Stimulated activated naive B cell treated with anti-CD40 and anti-IgM and Interleukin-4, amounts not matched to agents 10 μg/mL and 1 μg/mL and 100 μg/mL, for 72 hours (primary cell): ENCODE data around the gene AFF3.
"Not testable (repeated sequence)": the region's sequence is repeated elsewhere in the genome, so short reads cannot be mapped to it uniquely, and the experiment has no call there.

Experiments used
- ATAC-seq, 2 donors: fragments of 150-1000 bp; cut with Tn5 transposase; replicated peaks; 2 replicates each; pipeline ENCODE4 v1.10.0; 2021; ENCODE audit warnings: moderate library complexity in 1 of 2
- DNase-seq: peaks from one replicate; pipeline ENCODE4 v3.0.0; 2021
- H3K27ac Mint-ChIP-seq: one replicate; pipeline ENCODE4 v1.8.0; 2022; ENCODE audit warnings: mild to moderate bottlenecking, mixed read lengths
- H3K27me3 Mint-ChIP-seq, 2 donors: one replicate each; pipeline ENCODE4 v1.8.0; 2022; ENCODE audit warnings: mixed read lengths in 2 of 2
- H3K36me3 Mint-ChIP-seq, 2 donors: one replicate each; pipeline ENCODE4 v1.8.0; 2022; ENCODE audit warnings: mixed read lengths in 2 of 2, mild to moderate bottlenecking in 1 of 2
- H3K4me1 Mint-ChIP-seq, 2 donors: one replicate each; pipeline ENCODE4 v1.8.0; 2022; ENCODE audit warnings: mixed read lengths in 2 of 2, mild to moderate bottlenecking in 1 of 2
- H3K4me3 Mint-ChIP-seq, 2 donors: one replicate each; pipeline ENCODE4 v1.8.0; 2022; ENCODE audit warnings: mild to moderate bottlenecking in 2 of 2, mixed read lengths in 2 of 2, moderate library complexity in 1 of 2
- H3K9me3 Mint-ChIP-seq, 2 donors: one replicate each; pipeline ENCODE4 v1.8.0; 2022; ENCODE audit warnings: mixed read lengths in 2 of 2, mild to moderate bottlenecking in 1 of 2

AFF3 gene

DNA sequence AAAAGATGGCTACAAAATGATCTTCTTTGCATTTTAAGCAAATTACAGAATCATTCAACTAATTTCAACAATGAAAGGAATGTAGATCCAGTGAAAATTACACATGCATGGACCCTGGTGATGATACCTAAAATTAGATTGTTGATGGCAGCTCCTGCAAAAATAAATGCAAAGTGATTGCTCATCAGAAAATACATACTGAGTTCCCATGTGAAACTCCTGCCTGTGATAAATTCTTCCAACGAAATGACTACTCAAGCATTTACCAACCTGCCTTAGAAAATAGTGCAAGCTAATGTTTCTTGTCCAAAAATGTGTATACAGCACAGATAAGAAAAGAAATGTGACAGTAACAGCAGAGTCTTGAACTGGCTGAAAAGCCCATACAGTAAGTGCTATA, 352.5 kb downstream of the AFF3 start:
- DNase-seq (no peak), ATAC-seq (no peak)
- H3K36me3 Mint-ChIP-seq = peaks cover 14 to 37% of the 10 kb centered on the region in 2 donors
- H3K27me3 Mint-ChIP-seq = no peaks in the 10 kb centered on the region
- no peak overlapping the region for H3K4me3 Mint-ChIP-seq
- peaks cover 16% of the 10 kb centered on the region in 2 donors for H3K4me1 Mint-ChIP-seq
- H3K9me3 Mint-ChIP-seq = no peaks in the 10 kb centered on the region
- H3K27ac Mint-ChIP-seq = no peak overlapping the region

DNA sequence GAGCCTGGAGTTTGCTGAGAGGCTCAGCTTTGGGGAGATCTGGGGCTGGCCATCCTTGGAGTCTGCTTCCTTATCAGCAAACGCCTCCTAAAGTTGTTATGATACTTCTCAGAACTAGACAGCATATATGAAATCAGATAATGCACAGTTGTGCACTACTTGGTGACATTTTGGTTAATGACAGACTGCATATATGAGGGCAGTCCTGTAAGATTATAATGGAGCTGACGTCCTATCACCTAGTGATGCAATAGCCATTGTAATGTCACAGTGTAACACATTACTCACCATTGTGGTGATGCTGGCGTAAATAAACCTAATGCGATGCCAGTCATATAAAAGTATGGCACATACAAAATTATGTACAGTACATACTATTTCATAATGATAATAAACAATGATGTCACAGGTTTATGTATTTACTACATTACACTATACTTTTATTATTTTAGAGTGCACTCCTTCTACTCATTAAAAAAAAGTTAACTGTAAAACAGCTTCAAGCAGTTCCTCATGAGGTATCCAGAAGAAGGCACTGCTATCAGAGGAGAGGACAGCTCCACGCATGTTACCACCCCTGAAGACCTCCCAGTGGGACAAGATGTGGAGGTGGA, 354.5 kb downstream of the AFF3 start:
- DNase-seq = no peak
- H3K27me3 Mint-ChIP-seq = no peaks in the 10 kb centered on the region
- H3K4me1 Mint-ChIP-seq = peaks cover under 1 to 10% of the 10 kb centered on the region in 2 donors
- no peak overlapping the region for H3K27ac Mint-ChIP-seq
- no peak overlapping the region for H3K4me3 Mint-ChIP-seq
- ATAC-seq = no peak
- H3K36me3 Mint-ChIP-seq = peaks cover 10 to 37% of the 10 kb centered on the region in 2 donors
- no peaks in the 10 kb centered on the region for H3K9me3 Mint-ChIP-seq

DNA sequence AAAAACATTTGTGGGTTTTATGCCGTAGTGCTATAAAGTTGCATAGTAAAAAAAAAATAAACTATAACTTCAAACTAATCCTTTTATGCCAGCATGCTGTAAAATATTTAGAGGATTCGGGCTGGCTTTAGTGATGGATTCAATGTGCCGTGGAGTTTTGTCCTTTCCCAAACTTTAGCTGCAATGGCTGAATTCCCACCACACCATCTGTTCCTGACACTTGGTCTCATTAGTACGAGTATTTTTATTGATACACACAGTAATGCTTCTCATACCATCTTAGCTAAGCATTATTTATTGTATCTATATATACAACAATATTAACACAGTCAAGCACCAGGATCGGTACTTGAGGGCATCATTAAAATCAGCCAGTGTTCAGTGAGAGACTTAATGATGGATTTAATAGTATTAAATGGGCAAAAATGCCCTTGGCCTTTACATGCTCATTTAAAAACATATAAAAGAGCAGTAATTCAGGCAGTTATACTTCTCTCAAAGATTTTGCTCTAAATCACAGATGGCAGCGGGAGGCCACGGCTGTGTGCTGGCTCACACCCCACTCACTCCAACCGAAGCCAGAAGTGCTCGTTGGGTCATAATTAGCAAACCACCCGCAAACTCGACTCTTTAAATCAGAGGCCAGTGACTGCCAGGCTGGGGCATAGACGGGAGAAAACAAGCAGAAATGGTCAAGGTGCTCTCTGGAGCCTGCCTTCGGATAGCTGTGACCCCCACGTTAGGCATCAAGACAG, 355.6 kb downstream of the AFF3 start:
- no peak for ATAC-seq
- no peaks in the 10 kb centered on the region for H3K9me3 Mint-ChIP-seq
- no peaks in the 10 kb centered on the region for H3K27me3 Mint-ChIP-seq
- H3K4me3 Mint-ChIP-seq = no peak overlapping the region
- no peak overlapping the region for H3K27ac Mint-ChIP-seq
- DNase-seq = no peak
- H3K36me3 Mint-ChIP-seq = peaks cover 10 to 34% of the 10 kb centered on the region in 2 donors
- H3K4me1 Mint-ChIP-seq = peaks cover 0 to 10% of the 10 kb centered on the region in 2 donors

DNA sequence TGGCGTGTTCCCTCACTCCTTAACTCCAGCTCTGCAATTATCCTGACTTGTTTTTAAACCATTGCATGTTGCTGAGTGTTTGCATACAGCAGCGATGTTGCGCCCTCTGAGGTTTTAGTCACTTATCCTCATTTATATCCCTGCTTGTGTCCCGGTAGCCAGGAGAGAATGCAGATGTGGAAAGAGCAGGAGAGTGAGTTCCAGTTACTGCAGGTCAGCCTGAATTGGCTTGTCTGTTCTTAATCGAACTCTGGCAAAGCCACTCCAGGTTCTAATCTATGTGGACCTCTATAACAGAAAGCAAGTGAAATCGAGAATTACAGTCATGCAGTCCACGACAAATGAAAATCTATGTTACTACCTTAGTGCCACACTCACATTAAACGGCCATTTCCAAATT, 357.4 kb downstream of the AFF3 start:
- H3K27me3 Mint-ChIP-seq = no peaks in the 10 kb centered on the region
- H3K36me3 Mint-ChIP-seq = peaks cover 23 to 46% of the 10 kb centered on the region in 2 donors
- ATAC-seq (no peak), DNase-seq (no peak)
- H3K9me3 Mint-ChIP-seq = peaks cover 8 to 17% of the 10 kb centered on the region in 2 donors
- H3K27ac Mint-ChIP-seq = no peak overlapping the region
- H3K4me3 Mint-ChIP-seq = no peak overlapping the region
- H3K4me1 Mint-ChIP-seq = peaks cover 13 to 18% of the 10 kb centered on the region in 2 donors

DNA sequence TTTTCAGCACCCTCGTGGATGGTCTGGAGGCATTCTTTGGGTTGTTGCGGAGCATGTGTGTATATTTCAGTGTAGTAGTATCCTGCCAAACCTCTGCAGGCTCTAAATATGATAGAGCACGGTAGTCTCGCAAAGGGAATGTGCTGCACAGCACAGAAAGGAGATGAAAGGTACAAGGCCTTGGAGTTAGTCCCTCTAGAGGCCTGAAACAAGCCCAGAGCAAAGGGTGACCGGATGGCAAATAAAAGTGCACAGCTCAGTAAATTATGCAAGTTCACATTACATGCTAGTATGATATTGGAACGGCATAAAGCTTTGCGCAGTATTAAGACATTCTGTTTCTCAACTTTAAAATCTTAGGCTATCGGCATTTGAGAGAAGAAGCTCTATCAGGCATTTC, 358.1 kb downstream of the AFF3 start:
- no peaks in the 10 kb centered on the region for H3K27me3 Mint-ChIP-seq
- no peak for ATAC-seq

DNA sequence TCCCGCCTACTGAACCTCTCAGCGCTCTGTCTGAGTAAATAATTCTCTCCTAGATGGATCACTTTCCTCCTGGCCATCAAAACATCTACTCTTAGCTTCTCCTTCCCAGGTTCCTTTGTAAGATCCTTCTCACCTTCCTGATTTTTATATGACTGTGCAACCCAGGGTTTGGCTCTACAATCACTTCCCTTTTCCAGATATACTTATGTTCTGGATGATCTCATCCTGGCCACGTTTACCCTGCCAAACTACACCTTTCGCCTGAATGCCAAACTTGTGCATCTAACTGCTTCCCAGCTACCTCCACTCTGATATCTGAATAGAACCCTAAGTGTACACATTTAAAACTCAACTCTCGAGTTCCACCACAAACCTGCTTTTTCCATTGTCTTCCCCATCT, 362.1 kb downstream of the AFF3 start:
- H3K4me1 Mint-ChIP-seq = peaks cover 30 to 44% of the 10 kb centered on the region in 2 donors
- H3K27me3 Mint-ChIP-seq = no peaks in the 10 kb centered on the region

More for the DNA sequence above, 358.1 kb downstream of the AFF3 start:
- Mint-ChIP-seq H3K4me3 (no peak overlapping the region), H3K36me3 (peaks cover 27 to 49% of the 10 kb centered on the region in 2 donors), H3K27ac (no peak overlapping the region), H3K9me3 (peaks cover 8 to 18% of the 10 kb centered on the region in 2 donors), H3K4me1 (peaks cover 13 to 15% of the 10 kb centered on the region in 2 donors)
- no peak for DNase-seq

DNA sequence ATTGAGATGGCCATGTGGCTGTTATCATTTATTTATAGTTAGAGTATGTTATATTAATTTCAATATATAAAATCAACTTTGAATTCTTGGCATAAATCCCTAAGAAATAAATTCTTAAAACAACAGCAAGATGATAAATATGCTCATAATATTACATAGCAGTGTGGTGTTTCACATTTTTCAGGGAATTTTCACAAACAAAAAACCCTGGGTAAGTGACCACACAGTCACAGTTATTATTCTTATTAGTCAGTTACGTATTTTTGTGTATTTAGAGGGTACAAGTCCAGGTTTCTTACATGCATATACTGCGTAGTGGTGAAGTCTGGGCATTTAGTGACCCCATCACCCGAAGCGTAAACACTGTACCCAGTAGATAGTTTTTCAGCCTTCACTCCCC, 363.1 kb downstream of the AFF3 start:
- no peak overlapping the region for H3K27ac Mint-ChIP-seq
- H3K9me3 Mint-ChIP-seq = peaks cover 18 to 26% of the 10 kb centered on the region in 2 donors
- ATAC-seq (no peak), DNase-seq (no peak)
- H3K4me1 Mint-ChIP-seq = peaks cover 32 to 54% of the 10 kb centered on the region in 2 donors
- H3K36me3 Mint-ChIP-seq = peaks cover 57 to 80% of the 10 kb centered on the region in 2 donors
- H3K27me3 Mint-ChIP-seq = no peaks in the 10 kb centered on the region
- no peak overlapping the region for H3K4me3 Mint-ChIP-seq

More for the DNA sequence above, 362.1 kb downstream of the AFF3 start:
- no peak for ATAC-seq
- H3K4me3 Mint-ChIP-seq = no peak overlapping the region
- H3K9me3 Mint-ChIP-seq = peaks cover 13 to 24% of the 10 kb centered on the region in 2 donors
- peaks cover 49 to 76% of the 10 kb centered on the region in 2 donors for H3K36me3 Mint-ChIP-seq
- no peak for DNase-seq
- no peak overlapping the region for H3K27ac Mint-ChIP-seq

DNA sequence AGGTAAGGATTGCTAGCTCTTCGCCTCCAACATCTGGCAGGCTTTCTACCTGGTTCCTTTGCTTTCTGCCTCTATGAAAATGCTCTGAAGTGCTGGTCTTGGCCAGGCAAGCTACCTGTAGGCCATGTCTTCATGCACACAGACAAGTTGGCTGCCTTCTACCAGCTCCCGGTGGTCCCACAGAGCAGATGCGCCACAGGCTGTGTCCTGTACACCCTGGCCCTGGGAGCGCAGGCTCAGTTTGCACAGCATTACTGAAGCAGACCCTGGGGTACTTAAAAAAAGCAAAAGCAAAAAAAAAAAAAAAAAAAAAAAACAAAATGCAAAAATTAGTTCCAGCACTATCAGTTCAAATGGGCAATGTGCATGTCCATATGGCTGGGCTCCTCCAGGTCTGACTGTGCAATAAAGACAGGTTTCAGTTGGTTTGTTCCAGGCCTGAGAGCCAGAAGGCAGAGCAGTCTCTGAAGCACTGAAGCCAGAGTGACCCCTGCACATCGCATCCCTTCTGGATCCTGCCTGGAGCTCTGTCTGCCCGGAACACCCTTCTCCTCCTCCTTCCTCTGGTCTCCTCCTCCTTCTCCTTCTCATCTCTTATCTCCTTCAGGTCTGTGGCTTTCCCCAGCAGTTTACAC, 364.6 kb downstream of the AFF3 start:
- Mint-ChIP-seq H3K9me3 (peaks cover 19 to 27% of the 10 kb centered on the region in 2 donors), H3K36me3 (peaks cover 63 to 82% of the 10 kb centered on the region in 2 donors), H3K4me3 (no peak overlapping the region), H3K27me3 (no peaks in the 10 kb centered on the region), H3K27ac (peak overlapping the region; percentile 60), H3K4me1 (peaks cover 43 to 69% of the 10 kb centered on the region in 2 donors)
- no peak for DNase-seq
- no peak for ATAC-seq

DNA sequence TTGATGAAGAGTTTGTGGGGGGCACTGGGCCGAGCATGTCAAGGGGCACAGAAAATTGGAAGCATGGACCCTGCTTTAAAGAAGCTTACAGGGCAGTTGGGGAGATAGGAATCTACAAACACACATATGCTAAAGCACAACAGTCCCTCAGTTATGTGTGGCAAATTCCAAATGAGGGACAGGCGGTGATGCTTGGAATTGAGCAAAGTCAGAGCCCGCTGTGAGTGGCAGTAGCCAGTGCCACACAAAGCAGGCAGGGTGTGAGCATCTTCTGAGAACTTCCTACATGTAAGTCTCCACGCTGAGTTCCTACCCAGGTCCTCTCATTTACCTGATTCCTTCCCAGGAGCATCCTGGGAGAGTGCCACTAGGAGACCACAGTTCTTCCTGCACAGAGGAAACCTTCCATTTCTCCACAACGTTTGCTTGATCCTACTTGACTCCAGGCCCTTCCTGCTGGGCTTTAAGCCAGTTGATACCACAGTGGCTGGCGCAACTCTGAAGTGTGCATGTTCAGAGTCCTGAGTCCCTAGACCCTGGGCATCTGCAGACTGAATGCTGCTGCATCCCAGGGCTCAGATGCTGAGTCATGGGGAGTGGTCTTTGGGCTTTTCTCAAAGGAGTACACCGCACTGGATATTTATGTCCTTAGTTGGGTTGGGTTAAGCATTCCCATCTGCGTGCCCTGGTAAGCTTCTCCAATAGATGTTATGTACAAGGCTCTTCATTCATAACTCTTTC, 365.3 kb downstream of the AFF3 start:
- no peak for DNase-seq
- ATAC-seq = no peak
- Mint-ChIP-seq H3K9me3 (peaks cover 19 to 27% of the 10 kb centered on the region in 2 donors), H3K27ac (peak overlapping the region; percentile 37), H3K4me1 (peaks cover 45 to 76% of the 10 kb centered on the region in 2 donors), H3K36me3 (peaks cover 63 to 84% of the 10 kb centered on the region in 2 donors), H3K27me3 (no peaks in the 10 kb centered on the region), H3K4me3 (no peak overlapping the region)

DNA sequence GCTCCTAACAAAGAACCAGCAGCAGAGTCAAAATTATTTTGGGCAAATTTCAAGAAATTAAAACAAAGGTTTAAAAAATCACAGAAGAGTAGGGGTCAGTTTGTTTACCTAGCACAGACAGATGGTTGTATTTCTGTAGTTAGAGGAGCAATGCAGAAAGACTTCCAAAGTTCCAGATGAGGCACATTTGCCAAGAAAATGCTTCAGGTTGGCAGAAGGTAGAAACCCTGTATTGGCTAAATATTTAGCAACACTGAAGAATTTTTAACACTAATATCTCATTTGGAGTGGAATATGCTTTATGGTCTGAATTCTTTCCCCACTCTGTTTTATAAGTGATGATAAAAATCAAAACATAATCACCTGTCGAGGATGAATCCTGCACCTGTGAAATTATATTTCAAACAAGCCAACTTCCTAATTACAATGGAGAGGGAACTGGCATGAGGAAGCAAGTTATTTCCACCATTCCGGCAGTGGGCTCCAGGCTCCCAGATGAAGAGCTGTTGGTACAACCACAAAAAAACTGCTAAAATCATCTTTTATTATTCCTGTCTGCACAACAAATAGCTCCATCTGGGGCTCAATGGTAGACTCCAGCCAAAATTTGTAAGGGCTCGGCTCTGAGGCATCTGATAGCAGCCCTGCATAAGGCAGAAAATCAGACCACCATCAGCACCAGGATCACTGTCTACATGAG, 366.0 kb downstream of the AFF3 start:
- H3K4me1 Mint-ChIP-seq = peaks cover 46 to 80% of the 10 kb centered on the region in 2 donors

DNA sequence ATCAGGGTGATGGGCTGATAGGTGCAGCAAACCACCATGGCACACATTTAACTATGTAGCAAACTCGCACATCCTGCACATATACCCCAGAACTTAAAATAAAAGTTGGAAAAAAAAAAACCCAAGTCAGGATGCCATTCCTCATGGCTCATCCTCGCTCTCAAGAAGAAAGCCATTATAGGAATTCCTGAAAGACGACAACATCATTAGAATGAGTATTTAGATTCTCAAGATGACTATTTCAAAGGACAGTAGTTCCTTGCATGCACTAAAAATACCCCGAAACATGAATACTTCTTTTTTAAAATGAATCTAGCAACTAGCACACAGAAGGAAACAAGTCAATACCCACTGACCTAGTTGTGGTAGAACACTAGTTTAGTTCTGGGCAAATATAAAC, 366.8 kb downstream of the AFF3 start:
- no peak overlapping the region for H3K4me3 Mint-ChIP-seq
- ATAC-seq = no peak
- DNase-seq = no peak
- peaks cover 44 to 80% of the 10 kb centered on the region in 2 donors for H3K4me1 Mint-ChIP-seq
- no peaks in the 10 kb centered on the region for H3K27me3 Mint-ChIP-seq
- no peak overlapping the region for H3K27ac Mint-ChIP-seq
- peaks cover 65 to 87% of the 10 kb centered on the region in 2 donors for H3K36me3 Mint-ChIP-seq
- H3K9me3 Mint-ChIP-seq = peaks cover 17% of the 10 kb centered on the region in 2 donors

More for the DNA sequence above, 366.0 kb downstream of the AFF3 start:
- Mint-ChIP-seq H3K27me3 (no peaks in the 10 kb centered on the region), H3K4me3 (no peak overlapping the region), H3K36me3 (peaks cover 64 to 87% of the 10 kb centered on the region in 2 donors), H3K27ac (peak overlapping the region; percentile 16), H3K9me3 (peaks cover 19 to 25% of the 10 kb centered on the region in 2 donors)
- ATAC-seq (no peak), DNase-seq (no peak)

DNA sequence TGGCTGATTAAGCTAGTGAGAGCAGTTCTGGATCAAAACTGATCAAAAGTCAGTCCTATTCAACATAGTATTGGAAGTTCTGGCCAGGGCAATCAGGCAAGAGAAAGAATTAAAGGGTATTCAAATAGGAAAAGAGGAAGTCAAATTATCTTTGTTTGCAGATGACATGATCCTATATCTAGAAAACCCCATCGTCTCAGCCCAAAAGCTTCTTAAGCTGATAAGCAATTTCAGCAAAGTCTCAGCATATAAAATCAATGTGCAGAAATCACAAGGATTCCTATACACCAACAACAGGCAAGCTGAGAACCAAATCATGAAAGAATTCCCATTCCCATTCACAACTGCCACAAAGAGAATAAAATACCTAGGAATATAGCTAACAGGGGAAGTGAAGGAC, 368.7 kb downstream of the AFF3 start:
- DNase-seq = not testable (repeated sequence)
- peaks cover 45 to 96% of the 10 kb centered on the region in 2 donors for H3K4me1 Mint-ChIP-seq

DNA sequence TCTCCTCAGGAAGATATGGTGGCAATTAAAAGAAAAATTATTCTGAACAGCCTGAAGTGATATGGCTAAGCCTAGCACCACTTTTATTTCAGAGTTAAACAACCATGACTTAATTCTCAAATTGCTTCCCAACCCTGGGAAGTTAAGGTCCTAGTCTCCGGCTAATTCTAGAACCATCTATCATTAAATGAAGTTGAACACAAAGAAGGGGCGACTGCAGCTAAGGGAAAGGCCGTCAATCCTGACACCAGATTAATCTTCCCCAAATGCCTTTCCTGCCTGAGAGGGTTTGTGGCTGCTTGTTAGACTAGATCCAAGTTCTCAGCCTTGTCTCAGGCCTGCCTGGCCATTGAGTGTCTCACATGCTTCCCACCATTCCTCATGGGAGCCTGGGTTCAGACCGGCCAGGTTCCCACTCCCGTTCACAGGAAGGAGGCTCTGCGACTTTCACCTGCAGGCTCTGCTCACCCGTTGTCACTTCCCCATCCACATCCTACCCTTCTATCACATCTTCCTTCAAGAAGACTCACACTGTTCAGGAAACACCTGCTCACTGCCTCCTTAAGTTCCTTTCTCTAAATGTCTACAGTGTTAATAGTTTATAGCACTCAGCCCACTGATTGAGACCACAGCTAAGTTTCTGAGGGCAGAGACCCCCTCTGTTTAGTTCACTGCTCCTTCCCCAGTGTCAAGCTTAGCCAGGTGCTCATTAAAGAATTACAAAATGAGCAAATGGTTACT, 369.6 kb downstream of the AFF3 start:
- peaks cover 54 to 81% of the 10 kb centered on the region in 2 donors for H3K36me3 Mint-ChIP-seq
- no peak for DNase-seq
- peak; percentile 38 to 64 for ATAC-seq
- peaks cover 42 to 89% of the 10 kb centered on the region in 2 donors for H3K4me1 Mint-ChIP-seq
- H3K27me3 Mint-ChIP-seq = no peaks in the 10 kb centered on the region
- peaks cover 3 to 8% of the 10 kb centered on the region in 2 donors for H3K9me3 Mint-ChIP-seq
- H3K27ac Mint-ChIP-seq = peak overlapping the region; percentile 53
- peak overlapping the region in 1 of 2 donors; percentile 22 for H3K4me3 Mint-ChIP-seq

More for the DNA sequence above, 368.7 kb downstream of the AFF3 start:
- peak overlapping the region in 1 of 2 donors; percentile 33 for H3K4me3 Mint-ChIP-seq
- peak overlapping the region; percentile 53 for H3K27ac Mint-ChIP-seq
- peaks cover 5 to 11% of the 10 kb centered on the region in 2 donors for H3K9me3 Mint-ChIP-seq
- not testable (repeated sequence) for H3K27me3 Mint-ChIP-seq, ATAC-seq
- H3K36me3 Mint-ChIP-seq = peaks cover 60 to 87% of the 10 kb centered on the region in 2 donors
